WTC11 (cell line): ENCODE data around the gene DGCR2. TPM values are rescaled to one million over a fixed set of nuclear protein-coding genes. Genes with fewer than 3 reads are reported as not detected.
A peak's percentile ranks its signal among the peaks of the same experiment; 100 is the strongest.

Experiments used
- ATAC-seq: fragments of 200-7000 bp; cut with Tn5 transposase; 2 replicates; pipeline ENCODE4 v1.10.0; 2021; ENCODE audit warnings: mild to moderate bottlenecking, moderate library complexity
- CTCF ChIA-PET: fragments of 300-600 bp; sonication (Branson Sonifier 250); formaldehyde crosslinking; loops from one replicate; lab custom pipeline; 2021; ENCODE audit warnings: antibody characterized with exemption; lab: Charles Lee
- POLR2A ChIA-PET: fragments of 350-600 bp; sonication (Branson Sonifier 250); formaldehyde crosslinking; loops from one replicate; lab custom pipeline; 2021; ENCODE audit warnings: antibody characterized with exemption; lab: Charles Lee
- DNase-seq: peaks from one replicate; pipeline ENCODE4 v3.0.0; 2021; ENCODE audit warnings: low spot score
- H3K27ac Mint-ChIP-seq: 2 replicates; pipeline ENCODE4 v1.8.0; 2021; ENCODE audit warnings: mixed read lengths
- H3K27me3 Mint-ChIP-seq: 2 replicates; pipeline ENCODE4 v1.8.0; 2021; ENCODE audit warnings: low read depth, mild to moderate bottlenecking, moderate library complexity, mixed read lengths
- H3K36me3 Mint-ChIP-seq: 2 replicates; pipeline ENCODE4 v1.8.0; 2021; ENCODE audit warnings: mixed read lengths
- H3K4me1 Mint-ChIP-seq: 2 replicates; pipeline ENCODE4 v1.8.0; 2022; ENCODE audit warnings: mixed read lengths
- H3K4me3 Mint-ChIP-seq: 2 replicates; pipeline ENCODE4 v1.8.0; 2021; ENCODE audit warnings: mild to moderate bottlenecking, moderate library complexity, mixed read lengths
- H3K9me3 Mint-ChIP-seq: 2 replicates; pipeline ENCODE4 v1.8.0; 2021; ENCODE audit warnings: mixed read lengths
- ARID4B ChIP-seq: sonication (generic); formaldehyde crosslinking; IDR thresholded peaks from 2 replicates; pipeline ENCODE4 v1.8.0; 2023; ENCODE audit warnings: missing genetic modification reagents, mild to moderate bottlenecking, borderline replicate concordance
- ATF1 ChIP-seq: sonication (generic); formaldehyde crosslinking; IDR thresholded peaks from 2 replicates; pipeline ENCODE4 v1.8.1; 2023; ENCODE audit warnings: mild to moderate bottlenecking, moderate library complexity, missing genetic modification reagents
- CDX4 ChIP-seq: fragments of 250-450 bp; sonication (Bioruptor Pico); IDR thresholded peaks from 2 replicates; pipeline ENCODE4 v1.9.0; 2021; ENCODE audit warnings: moderate library complexity, mild to moderate bottlenecking, inconsistent platforms, borderline replicate concordance
- EMX1 ChIP-seq: fragments of 250-450 bp; sonication (Bioruptor Pico); IDR thresholded peaks from 2 replicates; pipeline ENCODE4 v1.8.0; 2021; ENCODE audit warnings: mild to moderate bottlenecking
- ETV6 ChIP-seq: sonication (generic); formaldehyde crosslinking; IDR thresholded peaks from 2 replicates; pipeline ENCODE4 v1.8.1; 2022; ENCODE audit warnings: mild to moderate bottlenecking, missing genetic modification reagents
- FOXK1 ChIP-seq: sonication (generic); formaldehyde crosslinking; IDR thresholded peaks from 2 replicates; pipeline ENCODE4 v1.8.0; 2022; ENCODE audit warnings: mild to moderate bottlenecking, moderate library complexity, missing genetic modification reagents
- GRHL2 ChIP-seq: fragments of 250-450 bp; sonication (Bioruptor Pico); IDR thresholded peaks from 2 replicates; pipeline ENCODE4 v1.8.0; 2022; ENCODE audit warnings: mild to moderate bottlenecking, moderate library complexity; ENCODE audit not compliant: insufficient replicate concordance, severe bottlenecking
- GTF2I ChIP-seq: fragments of 250-450 bp; sonication (Bioruptor Pico); conservative IDR thresholded peaks from 2 replicates; pipeline ENCODE4 v1.4.0; 2021; ENCODE audit warnings: mild to moderate bottlenecking
- JAZF1 ChIP-seq: fragments of 250-450 bp; sonication (Bioruptor Pico); IDR thresholded peaks from 2 replicates; pipeline ENCODE4 v1.9.0; 2021; ENCODE audit warnings: moderate library complexity, mild to moderate bottlenecking, inconsistent platforms
- MYBL2 ChIP-seq: sonication (generic); formaldehyde crosslinking; IDR thresholded peaks from 2 replicates; pipeline ENCODE4 v1.8.1; 2023; ENCODE audit warnings: mild to moderate bottlenecking, moderate library complexity, missing genetic modification reagents
- NFE2L1 ChIP-seq: sonication (generic); formaldehyde crosslinking; IDR thresholded peaks from 2 replicates; pipeline ENCODE4 v1.8.1; 2023; ENCODE audit warnings: missing genetic modification reagents
- PRDM15 ChIP-seq: sonication (generic); formaldehyde crosslinking; IDR thresholded peaks from 2 replicates; pipeline ENCODE4 v1.8.0; 2022; ENCODE audit warnings: missing genetic modification reagents
- SOX15 ChIP-seq: fragments of 250-450 bp; sonication (Bioruptor Pico); IDR thresholded peaks from 2 replicates; pipeline ENCODE4 v1.9.0; 2021; ENCODE audit warnings: mild to moderate bottlenecking
- SP1 ChIP-seq: sonication (generic); formaldehyde crosslinking; conservative IDR thresholded peaks from 2 replicates; pipeline ENCODE4 v1.8.1; 2022; ENCODE audit warnings: missing genetic modification reagents
- TEAD1 ChIP-seq: sonication (generic); formaldehyde crosslinking; IDR thresholded peaks from 2 replicates; pipeline ENCODE4 v1.8.0; 2022; ENCODE audit warnings: mild to moderate bottlenecking, missing genetic modification reagents
- TP53 ChIP-seq: sonication (generic); formaldehyde crosslinking; IDR thresholded peaks from 2 replicates; pipeline ENCODE4 v1.8.1; 2023; ENCODE audit warnings: mild to moderate bottlenecking, missing genetic modification reagents
- USF2 ChIP-seq: sonication (generic); formaldehyde crosslinking; IDR thresholded peaks from 2 replicates; pipeline ENCODE4 v1.8.1; 2023; ENCODE audit warnings: mild to moderate bottlenecking, missing genetic modification reagents, moderate library complexity
- ZNF121 ChIP-seq: sonication (generic); formaldehyde crosslinking; IDR thresholded peaks from 2 replicates; pipeline ENCODE4 v1.8.0; 2023; ENCODE audit warnings: missing genetic modification reagents
- ZNF219 ChIP-seq: sonication (generic); formaldehyde crosslinking; IDR thresholded peaks from 2 replicates; pipeline ENCODE4 v1.8.0; 2023; ENCODE audit warnings: missing genetic modification reagents, mild to moderate bottlenecking, borderline replicate concordance
- ZNF317 ChIP-seq: sonication (generic); formaldehyde crosslinking; IDR thresholded peaks from 2 replicates; pipeline ENCODE4 v1.8.1; 2023; ENCODE audit warnings: low read depth, mild to moderate bottlenecking, moderate library complexity, missing genetic modification reagents, borderline replicate concordance
- total RNA-seq: library from RNA; stranded (reverse); gene quantifications from 3 replicates; pipeline ENCODE4 v1.2.3, GENCODE V29; 2021
- TF ChIP-seq, protein P1 (sequence below): sonication (generic); formaldehyde crosslinking; IDR thresholded peaks from 2 replicates; pipeline ENCODE4 v1.8.1; 2023; ENCODE audit warnings: mild to moderate bottlenecking, moderate library complexity, missing genetic modification reagents
- TF ChIP-seq, protein P2 (sequence below): sonication (generic); formaldehyde crosslinking; IDR thresholded peaks from 2 replicates; pipeline ENCODE4 v1.8.0; 2022; ENCODE audit warnings: mild to moderate bottlenecking, missing genetic modification reagents

DGCR2 gene
- total RNA-seq, 1 experiment from 2014 or later = 64.2 TPM

- TF ChIP-seq TEAD1 (CRISPR knock-in tag) (no peak), GTF2I (CRISPR knock-in tag) (no peak), SP1 (CRISPR knock-in tag) (no peak), ZNF317 (CRISPR knock-in tag) (no peak), PRDM15 (CRISPR knock-in tag) (no peak), ARID4B (no peak)
- TF ChIP-seq, protein P1, sequence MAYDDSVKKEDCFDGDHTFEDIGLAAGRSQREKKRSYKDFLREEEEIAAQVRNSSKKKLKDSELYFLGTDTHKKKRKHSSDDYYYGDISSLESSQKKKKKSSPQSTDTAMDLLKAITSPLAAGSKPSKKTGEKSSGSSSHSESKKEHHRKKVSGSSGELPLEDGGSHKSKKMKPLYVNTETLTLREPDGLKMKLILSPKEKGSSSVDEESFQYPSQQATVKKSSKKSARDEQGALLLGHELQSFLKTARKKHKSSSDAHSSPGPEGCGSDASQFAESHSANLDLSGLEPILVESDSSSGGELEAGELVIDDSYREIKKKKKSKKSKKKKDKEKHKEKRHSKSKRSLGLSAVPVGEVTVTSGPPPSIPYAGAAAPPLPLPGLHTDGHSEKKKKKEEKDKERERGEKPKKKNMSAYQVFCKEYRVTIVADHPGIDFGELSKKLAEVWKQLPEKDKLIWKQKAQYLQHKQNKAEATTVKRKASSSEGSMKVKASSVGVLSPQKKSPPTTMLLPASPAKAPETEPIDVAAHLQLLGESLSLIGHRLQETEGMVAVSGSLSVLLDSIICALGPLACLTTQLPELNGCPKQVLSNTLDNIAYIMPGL (CRISPR knock-in tag) = no peak
Observed at GRCh38 chr22:19143967-19144400, 21.8 kb upstream of the DGCR2 start (continued).

- CTCF ChIA-PET = interaction anchor here (0.7 to 1.9 kb wide), 4 partner anchors 12 to 552 kb away, joined by 3 to 7 read pairs (median 5); no protein-coding TSS in a partner anchor
- Mint-ChIP-seq H3K4me3 (peak overlapping the region; percentile 100), H3K27me3 (peaks cover 28% of the 10 kb centered on the region), H3K27ac (no peak overlapping the region), H3K9me3 (no peaks in the 10 kb centered on the region), H3K4me1 (peaks cover 20% of the 10 kb centered on the region), H3K36me3 (peaks cover 18% of the 10 kb centered on the region)
- POLR2A ChIA-PET = interaction anchor here (1.2 kb wide), 1 partner anchor 20 kb away, joined by 3 read pairs; no protein-coding TSS in a partner anchor
- no peak for ATAC-seq
- no peak for DNase-seq
- TF ChIP-seq SP1 (CRISPR knock-in tag) = no peak
- no peak for TF ChIP-seq EMX1
- no peak for TF ChIP-seq MYBL2 (CRISPR knock-in tag)
- TF ChIP-seq GRHL2 (CRISPR knock-in tag) = no peak
- TF ChIP-seq FOXK1 = no peak
- TF ChIP-seq USF2 (CRISPR knock-in tag) = no peak
- no peak for TF ChIP-seq ZNF121 (CRISPR knock-in tag)
- no peak for TF ChIP-seq NFE2L1 (CRISPR knock-in tag)
- TF ChIP-seq, protein P2, sequence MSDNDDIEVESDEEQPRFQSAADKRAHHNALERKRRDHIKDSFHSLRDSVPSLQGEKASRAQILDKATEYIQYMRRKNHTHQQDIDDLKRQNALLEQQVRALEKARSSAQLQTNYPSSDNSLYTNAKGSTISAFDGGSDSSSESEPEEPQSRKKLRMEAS (CRISPR knock-in tag) = no peak
- no peak for TF ChIP-seq CDX4
- no peak for TF ChIP-seq JAZF1 (CRISPR knock-in tag)
- no peak for TF ChIP-seq PRDM15 (CRISPR knock-in tag)
- no peak for TF ChIP-seq ATF1 (CRISPR knock-in tag)
- TF ChIP-seq TP53 = no peak
- no peak for TF ChIP-seq SOX15 (CRISPR knock-in tag)
- TF ChIP-seq ZNF219 = no peak
- TF ChIP-seq ETV6 (CRISPR knock-in tag) = no peak
Observed at GRCh38 chr22:19143212-19143611, 21.0 kb upstream of the DGCR2 start.
